ENCODE measurements around the gene NLRP10.

- TF ChIP-seq CTCF (conservative IDR thresholded peaks at IDR 0.05 in 1 of 2, IDR thresholded peaks at IDR 0.05 in 1 of 2; ENCODE audit: low read depth in 1 of 2, low read length in 2 of 2): no peak
- no peak for TF ChIP-seq EZH2 (IDR thresholded peaks at IDR 0.05; ENCODE audit: low read length, missing control alignments)
Observed at GRCh38 chr11:7981619-7982157, 16.4 kb upstream of the NLRP10 start.

Data from fibroblast of lung (primary cell).